ENCODE measurements around the gene TXNDC2.

DNA sequence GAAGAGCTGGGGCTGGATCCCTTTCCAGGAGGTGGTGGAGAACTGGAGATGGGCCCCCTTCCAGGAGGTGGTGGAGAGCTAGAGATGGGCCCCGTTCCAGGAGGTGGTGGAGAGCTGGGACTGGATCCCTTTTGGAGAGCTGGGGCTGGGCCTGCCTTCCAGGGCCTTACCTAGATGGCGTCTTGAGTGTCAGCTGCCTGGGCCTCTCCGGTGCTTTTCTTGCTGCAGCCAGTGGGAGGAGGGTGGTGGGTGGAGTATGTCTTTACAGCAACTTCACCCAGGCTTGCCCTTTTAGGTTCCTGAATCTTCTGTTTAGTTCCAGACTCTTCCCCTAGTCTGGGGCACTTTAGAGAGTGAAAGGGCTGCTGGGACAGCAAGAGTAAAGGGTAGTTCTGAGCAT is 19.1 kb upstream of the TXNDC2 start:
- TF ChIP-seq, protein P1, sequence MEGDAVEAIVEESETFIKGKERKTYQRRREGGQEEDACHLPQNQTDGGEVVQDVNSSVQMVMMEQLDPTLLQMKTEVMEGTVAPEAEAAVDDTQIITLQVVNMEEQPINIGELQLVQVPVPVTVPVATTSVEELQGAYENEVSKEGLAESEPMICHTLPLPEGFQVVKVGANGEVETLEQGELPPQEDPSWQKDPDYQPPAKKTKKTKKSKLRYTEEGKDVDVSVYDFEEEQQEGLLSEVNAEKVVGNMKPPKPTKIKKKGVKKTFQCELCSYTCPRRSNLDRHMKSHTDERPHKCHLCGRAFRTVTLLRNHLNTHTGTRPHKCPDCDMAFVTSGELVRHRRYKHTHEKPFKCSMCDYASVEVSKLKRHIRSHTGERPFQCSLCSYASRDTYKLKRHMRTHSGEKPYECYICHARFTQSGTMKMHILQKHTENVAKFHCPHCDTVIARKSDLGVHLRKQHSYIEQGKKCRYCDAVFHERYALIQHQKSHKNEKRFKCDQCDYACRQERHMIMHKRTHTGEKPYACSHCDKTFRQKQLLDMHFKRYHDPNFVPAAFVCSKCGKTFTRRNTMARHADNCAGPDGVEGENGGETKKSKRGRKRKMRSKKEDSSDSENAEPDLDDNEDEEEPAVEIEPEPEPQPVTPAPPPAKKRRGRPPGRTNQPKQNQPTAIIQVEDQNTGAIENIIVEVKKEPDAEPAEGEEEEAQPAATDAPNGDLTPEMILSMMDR (IDR thresholded peaks at IDR 0.05; ENCODE audit: low read depth, low read length), result no peak
- TF ChIP-seq EZH2phosphoT487 (IDR thresholded peaks at IDR 0.05; ENCODE audit: low read depth), result no peak
